Activated naive CD8-positive, alpha-beta T cell treated with anti-CD3 and anti-CD28 coated beads, Interleukin-2, amount 10 ng/mL, durations not matched to agents 7 days and 5 days (primary cell): ENCODE results near the gene MANEA. TPM values are rescaled to one million over a fixed set of nuclear protein-coding genes. Genes with fewer than 3 reads are reported as not detected.
"Not testable (repeated sequence)": the region's sequence is repeated elsewhere in the genome, so short reads cannot be mapped to it uniquely, and the experiment has no call there.

Experiments used
- ATAC-seq: fragments of 150-1000 bp; cut with Tn5 transposase; one replicate; pipeline ENCODE4 v1.10.0; 2021; ENCODE audit warnings: low read depth, moderate library complexity
- POLR2A ChIA-PET: fragments of 350-600 bp; sonication (Branson Sonifier 250); formaldehyde crosslinking; loops from one replicate; lab custom pipeline; 2021; ENCODE audit warnings: antibody characterized with exemption; lab: Charles Lee
- DNase-seq: peaks from one replicate; pipeline ENCODE4 v3.0.0; 2021
- H3K27ac Mint-ChIP-seq: one replicate; pipeline ENCODE4 v1.8.0; 2022; ENCODE audit warnings: mild to moderate bottlenecking, mixed read lengths
- H3K27me3 Mint-ChIP-seq: one replicate; pipeline ENCODE4 v1.8.0; 2022; ENCODE audit warnings: mild to moderate bottlenecking, moderate library complexity, mixed read lengths
- H3K36me3 Mint-ChIP-seq: one replicate; pipeline ENCODE4 v1.8.0; 2021; ENCODE audit warnings: mild to moderate bottlenecking, mixed read lengths
- H3K4me1 Mint-ChIP-seq: one replicate; pipeline ENCODE4 v1.8.0; 2021; ENCODE audit warnings: mixed read lengths
- H3K4me3 Mint-ChIP-seq: one replicate; pipeline ENCODE4 v1.8.0; 2022; ENCODE audit warnings: mild to moderate bottlenecking, moderate library complexity, mixed read lengths
- H3K9me3 Mint-ChIP-seq: one replicate; pipeline ENCODE4 v1.8.0; 2021; ENCODE audit warnings: mixed read lengths
- total RNA-seq, 2 experiments: library from RNA; stranded (reverse); gene quantifications; one replicate each; pipeline ENCODE4 v1.2.3, GENCODE V29; 2021

Gene MANEA
- total RNA-seq, result 10 to 100 TPM; 17.9 to 18.5 TPM

- peak within 1 kb of the TSS; percentile 97 for H3K27ac Mint-ChIP-seq
- peaks cover 33% of the 10 kb centered on the region for H3K4me1 Mint-ChIP-seq
- POLR2A ChIA-PET, result interaction anchor here (2.9 kb wide), 1 partner anchor 10 kb away, joined by 18 read pairs; no protein-coding TSS in a partner anchor
- no peaks in the 10 kb centered on the region for H3K27me3 Mint-ChIP-seq
- peak within 1 kb of the TSS; percentile 93 for H3K4me3 Mint-ChIP-seq
- ATAC-seq (peak; percentile 88), DNase-seq (peak; percentile 85)
- peaks cover 16% of the 10 kb centered on the region for H3K36me3 Mint-ChIP-seq
- no peaks in the 10 kb centered on the region for H3K9me3 Mint-ChIP-seq
These were observed at the start of gene MANEA for GRCh38 chr6:95577304-95578105. Gene MANEA (plus strand): TSS chr6:95577535. CDS start chr6:95586440, 8,905 bp downstream.

- Mint-ChIP-seq H3K27me3 (peaks cover 3% of the 10 kb centered on the region), H3K36me3 (no peaks in the 10 kb centered on the region), H3K4me1 (no peaks in the 10 kb centered on the region), H3K9me3 (no peaks in the 10 kb centered on the region), H3K27ac (no peak overlapping the region), H3K4me3 (no peak overlapping the region)
- POLR2A ChIA-PET, result no interaction called here
- no peak for ATAC-seq
- DNase-seq, result no peak
These were observed 47.6 kb upstream of the MANEA start for GRCh38 chr6:95529762-95530161.

GRCh38 chr6:95530176-95530819, 47.0 kb upstream of the MANEA start:
- H3K4me3 Mint-ChIP-seq, result no peak overlapping the region
- H3K27ac Mint-ChIP-seq, result no peak overlapping the region
- H3K27me3 Mint-ChIP-seq, result peaks cover 3% of the 10 kb centered on the region
- no peaks in the 10 kb centered on the region for H3K9me3 Mint-ChIP-seq
- POLR2A ChIA-PET, result no interaction called here
- no peaks in the 10 kb centered on the region for H3K4me1 Mint-ChIP-seq
- ATAC-seq (no peak), DNase-seq (no peak)
- no peaks in the 10 kb centered on the region for H3K36me3 Mint-ChIP-seq

GRCh38 chr6:95543798-95544197, 33.5 kb upstream of the MANEA start:
- peaks cover 4% of the 10 kb centered on the region for H3K9me3 Mint-ChIP-seq
- no peaks in the 10 kb centered on the region for H3K36me3 Mint-ChIP-seq
- H3K27ac Mint-ChIP-seq, result no peak overlapping the region
- DNase-seq, result no peak
- POLR2A ChIA-PET, result no interaction called here
- H3K4me1 Mint-ChIP-seq, result no peaks in the 10 kb centered on the region
- peaks cover 2% of the 10 kb centered on the region for H3K27me3 Mint-ChIP-seq
- no peak for ATAC-seq
- H3K4me3 Mint-ChIP-seq, result no peak overlapping the region

- no peak for ATAC-seq
- POLR2A ChIA-PET, result no interaction called here
- peaks cover 2% of the 10 kb centered on the region for H3K27me3 Mint-ChIP-seq
These were observed 32.7 kb upstream of the MANEA start for GRCh38 chr6:95544517-95545225.

GRCh38 chr6:95545226-95545625, 32.1 kb upstream of the MANEA start:
- Mint-ChIP-seq H3K4me1 (no peaks in the 10 kb centered on the region), H3K27ac (no peak overlapping the region), H3K36me3 (no peaks in the 10 kb centered on the region), H3K9me3 (peaks cover 2% of the 10 kb centered on the region), H3K4me3 (no peak overlapping the region), H3K27me3 (peaks cover 2% of the 10 kb centered on the region)
- no peak for DNase-seq
- POLR2A ChIA-PET, result no interaction called here
- ATAC-seq, result no peak

More at GRCh38 chr6:95544517-95545225, 32.7 kb upstream of the MANEA start:
- Mint-ChIP-seq H3K36me3 (no peaks in the 10 kb centered on the region), H3K27ac (no peak overlapping the region), H3K4me3 (no peak overlapping the region), H3K4me1 (no peaks in the 10 kb centered on the region), H3K9me3 (peaks cover 2% of the 10 kb centered on the region)
- no peak for DNase-seq

GRCh38 chr6:95545686-95546085, 31.6 kb upstream of the MANEA start:
- POLR2A ChIA-PET, result no interaction called here
- peaks cover 2% of the 10 kb centered on the region for H3K27me3 Mint-ChIP-seq
- H3K27ac Mint-ChIP-seq, result no peak overlapping the region
- ATAC-seq, result no peak
- no peak overlapping the region for H3K4me3 Mint-ChIP-seq
- peaks cover 2% of the 10 kb centered on the region for H3K9me3 Mint-ChIP-seq
- no peak for DNase-seq
- H3K36me3 Mint-ChIP-seq, result no peaks in the 10 kb centered on the region
- no peaks in the 10 kb centered on the region for H3K4me1 Mint-ChIP-seq

- no peak overlapping the region for H3K4me3 Mint-ChIP-seq
- H3K4me1 Mint-ChIP-seq, result no peaks in the 10 kb centered on the region
- H3K9me3 Mint-ChIP-seq, result peaks cover 2% of the 10 kb centered on the region
- DNase-seq, result no peak
- H3K27ac Mint-ChIP-seq, result no peak overlapping the region
- POLR2A ChIA-PET, result no interaction called here
- H3K36me3 Mint-ChIP-seq, result no peaks in the 10 kb centered on the region
- no peak for ATAC-seq
- H3K27me3 Mint-ChIP-seq, result peaks cover 2% of the 10 kb centered on the region
These were observed 31.2 kb upstream of the MANEA start for GRCh38 chr6:95546148-95546547.

GRCh38 chr6:95547043-95547442, 30.3 kb upstream of the MANEA start:
- Mint-ChIP-seq H3K27ac (no peak overlapping the region), H3K4me1 (no peaks in the 10 kb centered on the region), H3K36me3 (no peaks in the 10 kb centered on the region), H3K9me3 (peaks cover 2% of the 10 kb centered on the region), H3K27me3 (peaks cover 2% of the 10 kb centered on the region), H3K4me3 (no peak overlapping the region)
- ATAC-seq (no peak), DNase-seq (no peak)
- POLR2A ChIA-PET, result no interaction called here

GRCh38 chr6:95548188-95548786, 29.0 kb upstream of the MANEA start:
- POLR2A ChIA-PET, result no interaction called here
- Mint-ChIP-seq H3K4me1 (no peaks in the 10 kb centered on the region), H3K27ac (no peak overlapping the region)

GRCh38 chr6:95551678-95552324, 25.5 kb upstream of the MANEA start:
- Mint-ChIP-seq H3K4me3 (no peak overlapping the region), H3K4me1 (no peaks in the 10 kb centered on the region), H3K36me3 (peaks cover 6% of the 10 kb centered on the region), H3K9me3 (peaks cover 4% of the 10 kb centered on the region), H3K27me3 (no peaks in the 10 kb centered on the region), H3K27ac (no peak overlapping the region)
- ATAC-seq (no peak), DNase-seq (no peak)
- POLR2A ChIA-PET, result no interaction called here

More at GRCh38 chr6:95548188-95548786, 29.0 kb upstream of the MANEA start:
- DNase-seq, result no peak
- Mint-ChIP-seq H3K9me3 (peaks cover 4% of the 10 kb centered on the region), H3K27me3 (peaks cover 2% of the 10 kb centered on the region), H3K36me3 (no peaks in the 10 kb centered on the region), H3K4me3 (no peak overlapping the region)
- ATAC-seq, result no peak

GRCh38 chr6:95553880-95554279, 23.5 kb upstream of the MANEA start:
- ATAC-seq, result no peak
- no peak overlapping the region for H3K27ac Mint-ChIP-seq
- H3K36me3 Mint-ChIP-seq, result peaks cover 6% of the 10 kb centered on the region
- H3K4me1 Mint-ChIP-seq, result no peaks in the 10 kb centered on the region
- no peaks in the 10 kb centered on the region for H3K27me3 Mint-ChIP-seq
- POLR2A ChIA-PET, result no interaction called here
- H3K4me3 Mint-ChIP-seq, result no peak overlapping the region
- no peak for DNase-seq
- H3K9me3 Mint-ChIP-seq, result peaks cover 4% of the 10 kb centered on the region

GRCh38 chr6:95560956-95561355, 16.4 kb upstream of the MANEA start:
- H3K4me1 Mint-ChIP-seq, ATAC-seq, POLR2A ChIA-PET, H3K27me3 Mint-ChIP-seq, H3K36me3 Mint-ChIP-seq, H3K27ac Mint-ChIP-seq, H3K4me3 Mint-ChIP-seq, H3K9me3 Mint-ChIP-seq, DNase-seq: not testable (repeated sequence)
